SK-N-SH (cell line): Measurements from ENCODE around the gene ARHGEF11. TPM values are rescaled to one million over a fixed set of nuclear protein-coding genes. Genes with fewer than 3 reads are reported as not detected.

Experiments
- CTCF ChIA-PET: fragments of 300-600, 350-600 bp; formaldehyde crosslinking; extraction: SDS; loops from one replicate; lab custom pipeline; 2021; lab: Yijun Ruan, JAX
- POLR2A ChIA-PET: fragments of 350-600 bp; sonication (Branson Sonifier 250); formaldehyde crosslinking; extraction: SDS; loops from one replicate; lab custom pipeline; 2020; ENCODE audit warnings: antibody characterized with exemption, inconsistent platforms; lab: Yijun Ruan, JAX
- DNase-seq: peaks from one replicate; pipeline ENCODE4 v3.0.0; 2012
- H2AFZ ChIP-seq: fragments of 200-600 bp; sonication (generic); 2 replicates; pipeline ENCODE4 v1.8.1; 2016; ENCODE audit warnings: antibody characterized with exemption, mild to moderate bottlenecking, low read depth
- H3F3A ChIP-seq: fragments of 200-600 bp; sonication (generic); replicated peaks from 2 replicates; pipeline ENCODE3; 2016; ENCODE audit warnings: antibody characterized with exemption, mild to moderate bottlenecking; ENCODE audit not compliant: insufficient read depth
- H3K27ac ChIP-seq, 2 experiments: fragments of 200-500 bp in 1 of 2; fragments of 200-600 bp in 1 of 2; sonication (Bioruptor generic) in 1 of 2; sonication (generic), shearing (Covaris generic) in 1 of 2; 2 replicates each; pipeline versions ENCODE4 v1.5.1 to v1.6.1; 2014 to 2016; ENCODE audit warnings: low read depth in 2 of 2, inconsistent platforms in 1 of 2, low read length in 1 of 2, mild to moderate bottlenecking in 1 of 2, mixed read lengths in 1 of 2
- H3K27me3 ChIP-seq: fragments of 200-600 bp; sonication (generic), shearing (Covaris generic); 2 replicates; pipeline ENCODE4 v1.6.1; 2016; ENCODE audit warnings: mixed run types; ENCODE audit not compliant: insufficient read depth
- H3K36me3 ChIP-seq, 2 experiments: fragments of 200-500 bp in 1 of 2; fragments of 200-600 bp in 1 of 2; sonication (Bioruptor generic) in 1 of 2; sonication (generic) in 1 of 2; replicated peaks in 1 of 2; 2 replicates each; pipeline versions ENCODE3 to v1.5.1; 2014 to 2016; ENCODE audit warnings: low read length in 1 of 2, mild to moderate bottlenecking in 1 of 2; ENCODE audit not compliant: insufficient read depth in 2 of 2, control insufficient read depth in 1 of 2
- H3K4me1 ChIP-seq, 2 experiments: fragments of 200-500 bp in 1 of 2; fragments of 200-600 bp in 1 of 2; sonication (Bioruptor generic) in 1 of 2; sonication (generic), shearing (Covaris generic) in 1 of 2; 2 replicates each; pipeline versions ENCODE4 v1.5.1 to v1.6.1; 2014 to 2016; ENCODE audit warnings: low read depth in 1 of 2, low read length in 1 of 2, mixed run types in 1 of 2; ENCODE audit not compliant: insufficient read depth in 2 of 2, control insufficient read depth in 1 of 2
- H3K4me2 ChIP-seq: fragments of 200-600 bp; sonication (generic), shearing (Covaris generic); 2 replicates; pipeline ENCODE4 v1.6.1; 2017; ENCODE audit warnings: mixed run types
- H3K4me3 ChIP-seq, 2 experiments: fragments of 200-500 bp in 1 of 2; fragments of 200-600 bp in 1 of 2; sonication (Bioruptor generic) in 1 of 2; sonication (generic), shearing (Covaris generic) in 1 of 2; 2 replicates each; pipeline versions ENCODE4 v1.5.1 to v1.8.1; 2014 to 2016; ENCODE audit warnings: low read depth in 2 of 2, inconsistent platforms in 1 of 2, low read length in 1 of 2, mild to moderate bottlenecking in 1 of 2, mixed read lengths in 1 of 2, moderate library complexity in 1 of 2
- H3K79me2 ChIP-seq: fragments of 200-600 bp; sonication (generic); 2 replicates; pipeline ENCODE4 v1.8.1; 2017; ENCODE audit warnings: mild to moderate bottlenecking; ENCODE audit not compliant: insufficient read depth
- H3K9ac ChIP-seq: fragments of 200-600 bp; sonication (generic); 2 replicates; pipeline ENCODE4 v1.6.1; 2017; ENCODE audit warnings: mixed run types
- H3K9me2 ChIP-seq: fragments of 200-600 bp; sonication (generic); 2 replicates; pipeline ENCODE4 v1.6.1; 2017; ENCODE audit warnings: mixed run types
- H3K9me3 ChIP-seq: fragments of 200-600 bp; sonication (generic); 2 replicates; pipeline ENCODE4 v1.6.1; 2017; ENCODE audit warnings: mixed run types, mild to moderate bottlenecking, moderate library complexity
- H4K20me1 ChIP-seq: fragments of 200-600 bp; sonication (generic); 2 replicates; pipeline ENCODE4 v1.6.1; 2017; ENCODE audit warnings: mild to moderate bottlenecking, mixed run types; ENCODE audit not compliant: insufficient read depth
- ELF1 ChIP-seq: IDR thresholded peaks from 2 replicates; pipeline ENCODE4 v1.4.0; 2012
- EP300 ChIP-seq, 2 experiments: IDR thresholded peaks; 2 replicates each; pipeline versions ENCODE4 v1.4.0 to v1.6.1; 2012; ENCODE audit warnings: borderline replicate concordance in 1 of 2, low read depth in 1 of 2, low read length in 1 of 2
- EZH2phosphoT487 ChIP-seq: fragments of 200-600 bp; sonication (generic); IDR thresholded peaks from 2 replicates; pipeline ENCODE4 v1.6.1; 2017; ENCODE audit warnings: low read depth, mixed run types, mild to moderate bottlenecking, antibody characterized with exemption, moderate library complexity, borderline replicate concordance
- FOSL2 ChIP-seq: IDR thresholded peaks from 2 replicates; pipeline ENCODE4 v1.4.0; 2012; ENCODE audit warnings: low read depth, mild to moderate bottlenecking, moderate library complexity, borderline replicate concordance
- FOXJ3 ChIP-seq: sonication (generic); formaldehyde crosslinking; IDR thresholded peaks from 2 replicates; pipeline ENCODE4 v1.5.1; 2020; ENCODE audit warnings: mild to moderate bottlenecking, missing genetic modification reagents
- FOXM1 ChIP-seq: IDR thresholded peaks from 2 replicates; pipeline ENCODE4 v1.4.0; 2012; ENCODE audit warnings: low read depth, mild to moderate bottlenecking
- GATA2 ChIP-seq: sonication (generic); formaldehyde crosslinking; IDR thresholded peaks from 2 replicates; pipeline ENCODE4 v1.5.0; 2020; ENCODE audit warnings: mild to moderate bottlenecking, missing genetic modification reagents
- NRF1 ChIP-seq: IDR thresholded peaks from 2 replicates; pipeline ENCODE4 v1.6.1; 2012; ENCODE audit warnings: low read depth, mild to moderate bottlenecking, low read length
- RAD21 ChIP-seq: IDR thresholded peaks from 2 replicates; pipeline ENCODE4 v1.6.1; 2012; ENCODE audit warnings: mild to moderate bottlenecking, low read length
- RFX5 ChIP-seq: IDR thresholded peaks from 2 replicates; pipeline ENCODE4 v1.6.1; 2012; ENCODE audit warnings: mild to moderate bottlenecking, improper control_type of control experiment, low read length
- SMC3 ChIP-seq: IDR thresholded peaks from 2 replicates; pipeline ENCODE4 v1.6.1; 2012; ENCODE audit warnings: low read depth, low read length, improper control_type of control experiment
- TAF1 ChIP-seq: IDR thresholded peaks from 2 replicates; pipeline ENCODE4 v1.6.1; 2012; ENCODE audit warnings: low read depth, mild to moderate bottlenecking, low read length, moderate library complexity, borderline replicate concordance
- TCF12 ChIP-seq: IDR thresholded peaks from 2 replicates; pipeline ENCODE4 v1.4.0; 2012
- TEAD4 ChIP-seq: IDR thresholded peaks from 2 replicates; pipeline ENCODE4 v1.4.0; 2012; ENCODE audit warnings: mild to moderate bottlenecking, borderline replicate concordance; ENCODE audit not compliant: insufficient read depth
- WGBS: methylation state at CpG from one replicate; pipeline ENCODE4 v1.1.6; 2017; ENCODE audit warnings: low lambda C conversion rate; 5-methylcytosine and 5-hydroxymethylcytosine counted together
- polyA plus RNA-seq, 3 experiments: library from polyadenylated mRNA; depleted of rRNA; stranded (reverse); fragments of >200 nt; gene quantifications; 2 replicates each; pipeline ENCODE4 v1.2.3, GENCODE V29; 2012
- TF ChIP-seq, protein P1 (sequence below): IDR thresholded peaks from 2 replicates; pipeline ENCODE4 v1.4.0; 2012; ENCODE audit warnings: low read depth
- TF ChIP-seq, protein P2 (sequence below): fragments of 150-350 bp; IDR thresholded peaks from 2 replicates; pipeline ENCODE4 v1.6.1; 2016; ENCODE audit warnings: mild to moderate bottlenecking, low read depth, low read length
- TF ChIP-seq, protein P3 (sequence below): fragments of 200-600 bp; sonication (generic); IDR thresholded peaks from 2 replicates; pipeline ENCODE4 v1.6.1; 2017; ENCODE audit warnings: antibody characterized with exemption, mild to moderate bottlenecking, moderate library complexity
- TF ChIP-seq, protein P4 (sequence below): IDR thresholded peaks from 2 replicates; pipeline ENCODE4; 2012

Gene ARHGEF11
- polyA plus RNA-seq, 1 of the 3 experiments (the other 2 are of a cell fraction) = 19.0 TPM

DNA sequence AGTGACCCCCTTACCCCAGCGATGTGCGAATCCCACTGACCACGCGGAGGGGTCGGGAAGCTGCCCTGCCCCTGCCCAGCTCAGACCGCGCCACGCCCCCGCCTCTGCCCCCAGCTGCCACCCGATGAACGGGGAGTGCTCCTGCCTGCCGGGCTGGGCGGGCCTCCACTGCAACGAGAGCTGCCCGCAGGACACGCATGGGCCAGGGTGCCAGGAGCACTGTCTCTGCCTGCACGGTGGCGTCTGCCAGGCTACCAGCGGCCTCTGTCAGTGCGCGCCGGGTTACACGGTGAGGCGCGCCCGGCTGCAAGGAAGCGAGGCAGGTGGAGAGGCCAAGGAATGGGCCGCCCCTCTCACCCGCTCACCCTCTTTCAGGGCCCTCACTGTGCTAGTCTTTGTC is 137.0 kb downstream of the ARHGEF11 start:
- WGBS = 89% methylated on average over 21 of the region's 29 CpGs
- Histone ChIP-seq H4K20me1 (no peaks in the 10 kb centered on the region), H3K4me1 (peaks cover 0 to 22% of the 10 kb centered on the region in 2 experiments; a peak in 1 of 4 replicates), H3K9me3 (no peaks in the 10 kb centered on the region), H3K36me3 (no peaks in the 10 kb centered on the region), H2AFZ (no peak overlapping the region), H3K9ac (no peak overlapping the region), H3K27ac (no peak overlapping the region), H3K27me3 (no peaks in the 10 kb centered on the region), H3K4me3 (no peak overlapping the region)
- ChIA-PET CTCF (interaction anchor here (1.0 to 6.9 kb wide), 4 partner anchors 10 to 48 kb away, joined by 4 to 182 read pairs (median 57); partner anchors contain the start of genes LRRC71 and NTRK1), POLR2A (no interaction called here)
- no peak for DNase-seq
- TF ChIP-seq FOXJ3 (CRISPR knock-in tag) (no peak), TEAD4 (no peak), RAD21 (no peak), FOXM1 (no peak), ELF1 (no peak), GATA2 (CRISPR knock-in tag) (no peak), EZH2phosphoT487 (no peak), TAF1 (no peak), EP300 (IDR thresholded peaks at IDR 0.05; ENCODE audit: borderline replicate concordance in 1 of 2, low read depth in 1 of 2, low read length in 1 of 2) (no peak)
- TF ChIP-seq, protein P1, sequence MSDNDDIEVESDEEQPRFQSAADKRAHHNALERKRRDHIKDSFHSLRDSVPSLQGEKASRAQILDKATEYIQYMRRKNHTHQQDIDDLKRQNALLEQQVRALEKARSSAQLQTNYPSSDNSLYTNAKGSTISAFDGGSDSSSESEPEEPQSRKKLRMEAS = no peak
- TF ChIP-seq, protein P2, sequence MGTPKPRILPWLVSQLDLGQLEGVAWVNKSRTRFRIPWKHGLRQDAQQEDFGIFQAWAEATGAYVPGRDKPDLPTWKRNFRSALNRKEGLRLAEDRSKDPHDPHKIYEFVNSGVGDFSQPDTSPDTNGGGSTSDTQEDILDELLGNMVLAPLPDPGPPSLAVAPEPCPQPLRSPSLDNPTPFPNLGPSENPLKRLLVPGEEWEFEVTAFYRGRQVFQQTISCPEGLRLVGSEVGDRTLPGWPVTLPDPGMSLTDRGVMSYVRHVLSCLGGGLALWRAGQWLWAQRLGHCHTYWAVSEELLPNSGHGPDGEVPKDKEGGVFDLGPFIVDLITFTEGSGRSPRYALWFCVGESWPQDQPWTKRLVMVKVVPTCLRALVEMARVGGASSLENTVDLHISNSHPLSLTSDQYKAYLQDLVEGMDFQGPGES = no peak
- TF ChIP-seq, protein P3, sequence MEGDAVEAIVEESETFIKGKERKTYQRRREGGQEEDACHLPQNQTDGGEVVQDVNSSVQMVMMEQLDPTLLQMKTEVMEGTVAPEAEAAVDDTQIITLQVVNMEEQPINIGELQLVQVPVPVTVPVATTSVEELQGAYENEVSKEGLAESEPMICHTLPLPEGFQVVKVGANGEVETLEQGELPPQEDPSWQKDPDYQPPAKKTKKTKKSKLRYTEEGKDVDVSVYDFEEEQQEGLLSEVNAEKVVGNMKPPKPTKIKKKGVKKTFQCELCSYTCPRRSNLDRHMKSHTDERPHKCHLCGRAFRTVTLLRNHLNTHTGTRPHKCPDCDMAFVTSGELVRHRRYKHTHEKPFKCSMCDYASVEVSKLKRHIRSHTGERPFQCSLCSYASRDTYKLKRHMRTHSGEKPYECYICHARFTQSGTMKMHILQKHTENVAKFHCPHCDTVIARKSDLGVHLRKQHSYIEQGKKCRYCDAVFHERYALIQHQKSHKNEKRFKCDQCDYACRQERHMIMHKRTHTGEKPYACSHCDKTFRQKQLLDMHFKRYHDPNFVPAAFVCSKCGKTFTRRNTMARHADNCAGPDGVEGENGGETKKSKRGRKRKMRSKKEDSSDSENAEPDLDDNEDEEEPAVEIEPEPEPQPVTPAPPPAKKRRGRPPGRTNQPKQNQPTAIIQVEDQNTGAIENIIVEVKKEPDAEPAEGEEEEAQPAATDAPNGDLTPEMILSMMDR = no peak
- TF ChIP-seq, all 33 proteins: peak for 0
- H3K4me2 ChIP-seq = no peak overlapping the region
- H3F3A ChIP-seq = no peaks in the 10 kb centered on the region
- no peaks in the 10 kb centered on the region for H3K9me2 ChIP-seq
- H3K79me2 ChIP-seq = no peaks in the 10 kb centered on the region

DNA sequence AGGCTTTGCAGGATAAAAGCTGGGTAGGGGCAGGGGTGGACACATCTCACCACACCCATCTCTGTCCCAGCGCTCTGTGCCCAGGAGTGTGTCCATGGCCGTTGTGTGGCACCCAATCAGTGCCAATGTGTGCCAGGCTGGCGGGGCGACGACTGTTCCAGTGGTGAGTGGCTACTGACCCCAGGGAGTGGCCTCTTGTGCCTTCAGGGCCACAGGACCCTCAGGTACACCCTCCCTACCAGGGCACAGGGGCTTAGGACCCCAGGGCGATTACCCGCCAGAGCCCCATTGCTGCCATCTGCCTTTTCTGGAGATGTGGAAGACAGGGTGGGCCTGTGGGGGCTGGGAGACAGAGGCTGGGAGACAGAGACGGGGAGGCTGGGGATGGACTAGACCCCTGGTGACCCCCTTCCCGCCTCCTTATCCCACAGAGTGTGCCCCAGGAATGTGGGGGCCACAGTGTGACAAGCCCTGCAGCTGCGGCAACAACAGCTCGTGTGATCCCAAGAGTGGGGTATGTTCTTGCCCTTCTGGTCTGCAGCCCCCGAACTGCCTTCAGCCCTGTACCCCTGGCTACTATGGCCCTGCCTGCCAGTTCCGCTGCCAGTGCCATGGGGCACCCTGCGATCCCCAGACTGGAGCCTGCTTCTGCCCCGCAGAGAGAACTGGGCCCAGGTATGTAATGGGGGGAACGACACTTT is 139.2 kb downstream of the ARHGEF11 start:
- Histone ChIP-seq H3K4me2 (no peak overlapping the region), H3K9me3 (no peaks in the 10 kb centered on the region), H2AFZ (no peak overlapping the region), H4K20me1 (no peaks in the 10 kb centered on the region), H3K9me2 (no peaks in the 10 kb centered on the region), H3K79me2 (no peaks in the 10 kb centered on the region), H3K4me3 (no peak overlapping the region), H3K36me3 (no peaks in the 10 kb centered on the region), H3K9ac (no peak overlapping the region), H3K27ac (no peak overlapping the region), H3F3A (no peaks in the 10 kb centered on the region), H3K27me3 (no peaks in the 10 kb centered on the region), H3K4me1 (peaks cover 0 to 14% of the 10 kb centered on the region in 2 experiments; a peak in 1 of 4 replicates)
- whole genome bisulfite sequencing = 87% methylated on average over 10 of the region's 16 CpGs
- POLR2A ChIA-PET = no interaction called here
- DNase-seq = no peak
- CTCF ChIA-PET = no interaction called here
- TF ChIP-seq TAF1 (no peak), NRF1 (no peak), RAD21 (no peak), SMC3 (no peak), RFX5 (no peak), TEAD4 (no peak), EP300 (IDR thresholded peaks at IDR 0.05; ENCODE audit: borderline replicate concordance in 1 of 2, low read depth in 1 of 2, low read length in 1 of 2) (no peak), FOSL2 (no peak), TCF12 (no peak)
- TF ChIP-seq, protein P3 = no peak
- TF ChIP-seq, protein P2 = no peak
- TF ChIP-seq, protein P4, sequence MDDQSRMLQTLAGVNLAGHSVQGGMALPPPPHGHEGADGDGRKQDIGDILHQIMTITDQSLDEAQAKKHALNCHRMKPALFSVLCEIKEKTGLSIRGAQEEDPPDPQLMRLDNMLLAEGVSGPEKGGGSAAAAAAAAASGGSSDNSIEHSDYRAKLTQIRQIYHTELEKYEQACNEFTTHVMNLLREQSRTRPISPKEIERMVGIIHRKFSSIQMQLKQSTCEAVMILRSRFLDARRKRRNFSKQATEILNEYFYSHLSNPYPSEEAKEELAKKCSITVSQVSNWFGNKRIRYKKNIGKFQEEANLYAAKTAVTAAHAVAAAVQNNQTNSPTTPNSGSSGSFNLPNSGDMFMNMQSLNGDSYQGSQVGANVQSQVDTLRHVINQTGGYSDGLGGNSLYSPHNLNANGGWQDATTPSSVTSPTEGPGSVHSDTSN = no peak
